GM12878 (cell line): ENCODE results near the gene TLR1. TPM values are rescaled to one million over a fixed set of nuclear protein-coding genes. Genes with fewer than 3 reads are reported as not detected.
A peak's percentile ranks its signal among the peaks of the same experiment; 100 is the strongest.

ENCODE experiments used
- ATAC-seq: fragments of 200-7000 bp; cut with Tn5 transposase; 3 replicates; pipeline ENCODE4 v1.9.1; 2020; ENCODE audit warnings: mild to moderate bottlenecking, moderate library complexity
- BruUV-seq: library from RNA; stranded (reverse); fragments of 400-500 nt; replicated peaks from 2 replicates; lab custom pipeline; 2021; lab: Mats Ljungman, UMichigan
- CTCF ChIA-PET: fragments of 300-600 bp; sonication (Branson Sonifier 250); formaldehyde crosslinking; extraction: SDS; loops from one replicate; lab custom pipeline; 2021; ENCODE audit warnings: inconsistent platforms; lab: Yijun Ruan, JAX
- POLR2A ChIA-PET: fragments of 350-600 bp; formaldehyde crosslinking; extraction: SDS; loops from one replicate; lab custom pipeline; 2021; ENCODE audit warnings: inconsistent platforms; lab: Charles Lee
- RAD21 ChIA-PET: fragments of 300-600 bp; sonication (Branson Sonifier 250); formaldehyde crosslinking; loops from one replicate; lab custom pipeline; 2023; ENCODE audit warnings: antibody characterized with exemption; ENCODE audit not compliant: unreplicated experiment; lab: Charles Lee
- SMC1A ChIA-PET: fragments of 300-600 bp; sonication (Branson Sonifier 250); formaldehyde crosslinking; loops from one replicate; lab custom pipeline; 2023; ENCODE audit not compliant: unreplicated experiment, uncharacterized antibody; lab: Charles Lee
- DNase-seq: peaks from one replicate; pipeline ENCODE4 v3.0.0-alpha.2; 2011; ENCODE audit warnings: low read depth, low spot score
- FAIRE-seq: peaks from 3 replicates; lab custom pipeline; 2011; peaks lifted over from hg19 to GRCh38; lab: Jason Lieb, UNC
- H2AFZ ChIP-seq: 2 replicates; pipeline ENCODE4 v1.6.0; 2011; ENCODE audit warnings: low read depth, low read length, control low read depth; ENCODE audit not compliant: control insufficient read depth
- H3K27ac ChIP-seq: 2 replicates; pipeline ENCODE4 v1.5.1; 2011; ENCODE audit warnings: control low read depth; ENCODE audit not compliant: control insufficient read depth, insufficient read depth
- H3K27me3 ChIP-seq, 2 experiments: replicated peaks in 1 of 2; 2 replicates each; pipeline versions ENCODE4 v1.6.0 to v1.6.1; 2011; ENCODE audit warnings: low read length in 1 of 2; ENCODE audit not compliant: control insufficient read depth in 2 of 2, insufficient read depth in 2 of 2
- H3K36me3 ChIP-seq, 2 experiments: 2 replicates each; pipeline ENCODE4 v1.5.1; 2011; ENCODE audit warnings: low read length in 1 of 2; ENCODE audit not compliant: control insufficient read depth in 2 of 2, insufficient read depth in 2 of 2
- H3K4me1 ChIP-seq: 2 replicates; pipeline ENCODE4 v1.6.1; 2011; ENCODE audit warnings: mild to moderate bottlenecking, low read length, moderate library complexity, mixed read lengths; ENCODE audit not compliant: control insufficient read depth, insufficient read depth
- H3K4me2 ChIP-seq: 2 replicates; pipeline ENCODE4 v1.6.0; 2011; ENCODE audit warnings: control low read depth; ENCODE audit not compliant: control insufficient read depth, insufficient read depth
- H3K4me3 ChIP-seq: fragments of 200-600 bp; sonication (generic); 2 replicates; pipeline ENCODE4 v1.5.1; 2016
- H3K79me2 ChIP-seq: 2 replicates; pipeline ENCODE4 v1.6.0; 2011; ENCODE audit warnings: low read length; ENCODE audit not compliant: control insufficient read depth, insufficient read depth
- H3K9ac ChIP-seq: 2 replicates; pipeline ENCODE4 v1.8.0; 2011; ENCODE audit warnings: low read length, control low read depth, mixed read lengths; ENCODE audit not compliant: control insufficient read depth, insufficient read depth
- H3K9me3 ChIP-seq: replicated peaks from 3 replicates; pipeline ENCODE4 v1.5.1; 2011; ENCODE audit warnings: mild to moderate bottlenecking, low read length; ENCODE audit not compliant: control insufficient read depth, insufficient read depth
- H4K20me1 ChIP-seq: 2 replicates; pipeline ENCODE4 v1.6.0; 2011; ENCODE audit not compliant: control insufficient read depth, insufficient read depth
- CHD1 ChIP-seq: IDR thresholded peaks from 2 replicates; pipeline ENCODE4 v1.6.1; 2012; ENCODE audit warnings: low read depth, low read length, improper control_type of control experiment
- DPF2 ChIP-seq: fragments of 450-650 bp; IDR thresholded peaks from 2 replicates; pipeline ENCODE4 v1.6.1; 2017; ENCODE audit warnings: mild to moderate bottlenecking
- E2F8 ChIP-seq: fragments of 450-650 bp; IDR thresholded peaks from 2 replicates; pipeline ENCODE4 v1.6.1; 2018; ENCODE audit warnings: mild to moderate bottlenecking, low read depth, moderate library complexity; ENCODE audit not compliant: partially characterized antibody
- ETV6 ChIP-seq, 2 experiments: fragments of 450-650 bp in 1 of 2; IDR thresholded peaks in 1 of 2; conservative IDR thresholded peaks in 1 of 2; 2 replicates each; pipeline ENCODE4 v1.6.1; 2014; ENCODE audit warnings: antibody characterized with exemption in 1 of 2, borderline replicate concordance in 1 of 2, low read depth in 1 of 2, mild to moderate bottlenecking in 1 of 2, moderate library complexity in 1 of 2
- KDM1A ChIP-seq: fragments of 200-600 bp; sonication (generic); IDR thresholded peaks from 2 replicates; pipeline ENCODE4 v1.6.1; 2016; ENCODE audit warnings: borderline replicate concordance
- NBN ChIP-seq: fragments of 450-650 bp; IDR thresholded peaks from 2 replicates; pipeline ENCODE4 v1.6.1; 2016
- NFYB ChIP-seq: IDR thresholded peaks from 2 replicates; pipeline ENCODE4 v1.6.1; 2011; ENCODE audit warnings: low read depth, mild to moderate bottlenecking, low read length, improper control_type of control experiment, moderate library complexity; ENCODE audit not compliant: insufficient read depth
- NKRF ChIP-seq: fragments of 450-650 bp; conservative IDR thresholded peaks from 2 replicates; pipeline ENCODE4 v1.6.1; 2017; ENCODE audit warnings: mild to moderate bottlenecking, moderate library complexity
- PRDM15 ChIP-seq: fragments of 450-650 bp; formaldehyde crosslinking; IDR thresholded peaks from 2 replicates; pipeline ENCODE4 v1.4.0; 2020; ENCODE audit warnings: mild to moderate bottlenecking, moderate library complexity
- SPI1 ChIP-seq: IDR thresholded peaks from 2 replicates; pipeline ENCODE4 v1.6.1; 2011; ENCODE audit warnings: low read depth, mild to moderate bottlenecking, low read length, moderate library complexity, borderline replicate concordance; ENCODE audit not compliant: insufficient read depth
- ZNF384 ChIP-seq: IDR thresholded peaks from 2 replicates; pipeline ENCODE4 v1.6.1; 2012; ENCODE audit warnings: low read depth, mild to moderate bottlenecking, low read length, improper control_type of control experiment, borderline replicate concordance
- WGBS: methylation state at CpG from one replicate; pipeline ENCODE4 v1.1.6; 2016; ENCODE audit warnings: low lambda C conversion rate; ENCODE audit not compliant: insufficient replicate concordance, insufficient coverage; ENCODE audit errors: missing lambda C conversion rate; 5-methylcytosine and 5-hydroxymethylcytosine counted together
- in situ Hi-C: fragments of 300-500 bp; cut with MboI; formaldehyde crosslinking; loops from 9 replicates; pipeline ENCODE4 v1.14.3; 2018; ENCODE audit warnings: mixed read lengths
- intact Hi-C: fragments of 100-400 bp; cut with micrococcal nuclease; formaldehyde crosslinking; loops from one replicate; pipeline ENCODE4 v1.14.2; 2022; ENCODE audit not compliant: unreplicated experiment
- polyA plus RNA-seq, 11 experiments: library from polyadenylated mRNA; depleted of rRNA in 4 of 11; unstranded in 6 of 11; stranded (reverse) in 5 of 11; fragments of >200 nt; fragmentation: Nextera tagmentation in 4 of 11; fragmentation: Illumina TruSeq in 1 of 11; extraction: Ambion mirVana in 4 of 11; extraction: Trizol in 1 of 11; gene quantifications; 1 replicate in 1 of 11; 2 replicates in 10 of 11; pipeline versions ENCODE4 v1.2.1 to v1.2.3, GENCODE V29; 2011 to 2016; ENCODE audit warnings: inconsistent platforms in 2 of 11, missing spikeins in 2 of 11, low read depth in 1 of 11
- total RNA-seq, 4 experiments: library from RNA; depleted of rRNA in 3 of 4; stranded (reverse); fragments of >200 nt in 3 of 4; fragmentation: Illumina TruSeq in 1 of 4; extraction: Trizol in 1 of 4; gene quantifications; 2 replicates each; pipeline versions ENCODE4 v1.2.1 to v1.2.3, GENCODE V29; 2013 to 2021

TLR1 gene
- total and polyA plus RNA-seq, 10 of the 15 experiments (the other 5 are each of a cell fraction or from before 2014, with no cell fraction given) = 9.3 to 57.1 (median 20.4) TPM

- no peak overlapping the region; the same call in 1 of the 2 replicates for H3K9ac ChIP-seq
- POLR2A ChIA-PET = interaction anchor here (0.9 to 3.2 kb wide), 7 partner anchors 10 to 25 kb away, joined by 3 to 10 read pairs (median 5); no protein-coding TSS in a partner anchor
- CTCF ChIA-PET = interaction anchor here (0.8 to 8.1 kb wide), 6 partner anchors 9 to 75 kb away, joined by 3 to 449 read pairs (median 46); partner anchors contain the start of gene TLR1
- peak overlapping the region; percentile 30; the same call in 1 of the 2 replicates for H2AFZ ChIP-seq
- DNase-seq (no peak), FAIRE-seq (no peak), ATAC-seq (no peak)
- intact Hi-C loops (no loop called here), in situ Hi-C loops (no loop called here)
- no peaks in the 10 kb centered on the region for H3K36me3 ChIP-seq
- H3K4me2 ChIP-seq = no peak overlapping the region
- peaks cover 29% of the 10 kb centered on the region for H3K79me2 ChIP-seq
- peak overlapping the region; percentile 84 for H3K27ac ChIP-seq
- peaks cover 17% of the 10 kb centered on the region for H3K4me1 ChIP-seq
- H3K9me3 ChIP-seq = peaks cover 13% of the 10 kb centered on the region; the same call in 2 of the 3 replicates
- RAD21 ChIA-PET = interaction anchor here (1.0 to 3.5 kb wide), 4 partner anchors 18 to 41 kb away, joined by 3 to 38 read pairs (median 12); partner anchors contain the start of gene TLR1
- H4K20me1 ChIP-seq = no peaks in the 10 kb centered on the region
- BruUV-seq = no TSS peak
- 67% methylated on average over 6 of the region's 6 CpGs for WGBS
- H3K4me3 ChIP-seq = peak overlapping the region; percentile 10; the same call in 1 of the 2 replicates
- SMC1A ChIA-PET = interaction anchor here (1.3 to 8.9 kb wide), 8 partner anchors 10 to 605 kb away, joined by 3 to 468 read pairs (median 4); partner anchors contain the start of genes TLR1 and TLR6
- H3K27me3 ChIP-seq = no peaks in the 10 kb centered on the region
- no peak for TF ChIP-seq DPF2
- TF ChIP-seq NFYB = no peak
- TF ChIP-seq ZNF384 = no peak
- TF ChIP-seq SPI1 = no peak
- no peak for TF ChIP-seq ETV6 (conservative IDR thresholded peaks at IDR 0.05 in 1 of 2, IDR thresholded peaks at IDR 0.05 in 1 of 2; ENCODE audit: borderline replicate concordance in 1 of 2, low read depth in 1 of 2)
- no peak for TF ChIP-seq CHD1
- TF ChIP-seq E2F8 = no peak
- no peak for TF ChIP-seq NKRF
- TF ChIP-seq NBN = no peak
- TF ChIP-seq KDM1A = no peak
- TF ChIP-seq PRDM15 = no peak
Measured at GRCh38 chr4:38785041-38785790, 19.4 kb downstream of the TLR1 start.
